GM12891 (cell line): Measurements from ENCODE around the gene PRDX5.

ENCODE experiments used
- PAX5 ChIP-seq: IDR thresholded peaks from 2 replicates; pipeline ENCODE4 v1.6.1; 2011; ENCODE audit warnings: low read length, moderate library complexity, mild to moderate bottlenecking; ENCODE audit not compliant: insufficient read depth, severe bottlenecking
- POLR2A ChIP-seq: IDR thresholded peaks from 2 replicates; pipeline ENCODE4 v1.6.1; 2011; ENCODE audit warnings: low read depth, low read length, control low read depth
- POLR2AphosphoS5 ChIP-seq: IDR thresholded peaks from 2 replicates; pipeline ENCODE4 v1.6.1; 2011; ENCODE audit warnings: low read depth, low read length, control low read depth
- SPI1 ChIP-seq: IDR thresholded peaks from 2 replicates; pipeline ENCODE4 v1.6.1; 2011; ENCODE audit warnings: low read depth, low read length, control low read depth
- TAF1 ChIP-seq: IDR thresholded peaks from 2 replicates; pipeline ENCODE4 v1.6.1; 2011; ENCODE audit warnings: low read depth, low read length, control low read depth

GRCh38 chr11:64330888-64331287, 13.0 kb downstream of the PRDX5 start:
- TF ChIP-seq POLR2AphosphoS5 (no peak), TAF1 (no peak), SPI1 (no peak), POLR2A (no peak), PAX5 (no peak)
